Stomach (tissue), 4 donors: ENCODE results near the gene SH3RF3.

Experiments
- POLR2A ChIP-seq, 4 donors: fragments of 450-650 bp; IDR thresholded peaks; one replicate each; pipeline ENCODE4 v1.6.1; 2016; ENCODE audit warnings: antibody characterized with exemption in 4 of 4, control low read depth in 2 of 4, mild to moderate bottlenecking in 1 of 4, moderate library complexity in 1 of 4
- TF ChIP-seq, protein P1 (sequence below), 7 experiments: fragments of 450-650 bp in 4 of 7; fragments of 200-600 bp in 3 of 7; sonication (generic) in 3 of 7; IDR thresholded peaks; one replicate each; pipeline ENCODE4 v1.5.1; 2016 to 2019; ENCODE audit warnings: antibody characterized with exemption in 7 of 7, control low read depth in 2 of 7, mild to moderate bottlenecking in 1 of 7

DNA sequence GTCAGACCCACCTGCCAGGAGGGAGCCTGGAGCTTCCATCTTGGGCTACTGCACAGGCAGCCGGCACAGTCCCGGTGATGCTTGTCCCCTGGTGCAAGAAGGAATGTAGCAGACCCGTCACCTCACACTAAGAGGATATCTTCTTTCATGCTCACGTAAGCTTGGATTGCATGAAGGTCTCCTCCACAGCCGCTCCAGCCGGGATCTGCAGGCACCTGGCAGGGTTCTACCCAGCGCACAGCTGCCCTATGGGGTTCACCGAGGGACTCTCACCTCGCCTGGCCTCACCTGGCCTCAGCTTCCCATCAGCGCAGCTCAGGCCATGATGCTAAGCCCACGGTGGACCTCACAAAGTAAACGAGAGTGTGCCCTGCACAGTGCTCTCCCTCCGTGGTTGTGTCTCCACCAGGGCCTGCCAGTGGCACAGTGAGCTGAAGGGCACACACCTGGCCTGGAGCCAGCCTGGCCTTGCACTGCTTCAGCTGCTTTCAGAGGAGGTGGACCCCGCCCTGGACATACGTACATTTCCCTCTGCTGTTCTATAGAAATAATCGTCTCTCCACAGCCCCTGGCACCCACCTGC lies 245.6 kb downstream of the SH3RF3 start:
- TF ChIP-seq, protein P1, sequence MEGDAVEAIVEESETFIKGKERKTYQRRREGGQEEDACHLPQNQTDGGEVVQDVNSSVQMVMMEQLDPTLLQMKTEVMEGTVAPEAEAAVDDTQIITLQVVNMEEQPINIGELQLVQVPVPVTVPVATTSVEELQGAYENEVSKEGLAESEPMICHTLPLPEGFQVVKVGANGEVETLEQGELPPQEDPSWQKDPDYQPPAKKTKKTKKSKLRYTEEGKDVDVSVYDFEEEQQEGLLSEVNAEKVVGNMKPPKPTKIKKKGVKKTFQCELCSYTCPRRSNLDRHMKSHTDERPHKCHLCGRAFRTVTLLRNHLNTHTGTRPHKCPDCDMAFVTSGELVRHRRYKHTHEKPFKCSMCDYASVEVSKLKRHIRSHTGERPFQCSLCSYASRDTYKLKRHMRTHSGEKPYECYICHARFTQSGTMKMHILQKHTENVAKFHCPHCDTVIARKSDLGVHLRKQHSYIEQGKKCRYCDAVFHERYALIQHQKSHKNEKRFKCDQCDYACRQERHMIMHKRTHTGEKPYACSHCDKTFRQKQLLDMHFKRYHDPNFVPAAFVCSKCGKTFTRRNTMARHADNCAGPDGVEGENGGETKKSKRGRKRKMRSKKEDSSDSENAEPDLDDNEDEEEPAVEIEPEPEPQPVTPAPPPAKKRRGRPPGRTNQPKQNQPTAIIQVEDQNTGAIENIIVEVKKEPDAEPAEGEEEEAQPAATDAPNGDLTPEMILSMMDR (IDR thresholded peaks at IDR 0.05), result no peak
- no peak for TF ChIP-seq POLR2A (IDR thresholded peaks at IDR 0.05)
